Keratinocyte (primary cell): ENCODE data around the gene IL6R.

Experiments used
- EZH2 ChIP-seq: IDR thresholded peaks from one replicate; pipeline ENCODE4 v1.6.1; 2012; ENCODE audit warnings: inconsistent platforms, mild to moderate bottlenecking, low read length, moderate library complexity
- TF ChIP-seq, protein P1 (sequence below), 3 experiments: IDR thresholded peaks in 1 of 3; conservative IDR thresholded peaks in 1 of 3; optimal IDR thresholded peaks in 1 of 3; 2 replicates in 2 of 3; 3 replicates in 1 of 3; pipeline versions ENCODE3 to v1.5.1; 2011; ENCODE audit warnings: low read length in 3 of 3, mild to moderate bottlenecking in 3 of 3, moderate library complexity in 2 of 3, control low read depth in 1 of 3, inconsistent platforms in 1 of 3; ENCODE audit not compliant: insufficient read depth in 2 of 3; ENCODE audit errors: extremely low read depth in 1 of 3

DNA sequence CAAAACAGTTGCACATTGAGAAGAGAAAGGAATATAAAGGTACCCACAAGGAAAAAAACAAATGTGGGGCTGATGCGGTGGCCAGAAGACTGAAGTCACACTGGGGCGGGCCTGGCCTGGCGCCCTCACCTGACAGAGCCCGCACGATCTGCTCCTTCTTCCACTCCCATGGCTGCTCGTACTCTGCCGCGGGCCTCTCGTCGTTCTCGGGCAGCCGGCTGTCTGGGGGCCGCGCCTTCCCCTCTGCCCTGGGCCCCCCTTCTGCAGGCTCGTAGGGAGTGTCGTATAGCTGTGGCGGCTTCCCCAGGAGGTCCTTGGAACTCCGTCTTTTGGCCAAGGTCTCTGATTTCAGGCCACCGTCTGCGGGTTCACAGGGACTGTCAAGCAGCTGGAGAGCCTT, 83.8 kb downstream of the IL6R start:
- TF ChIP-seq, protein P1, sequence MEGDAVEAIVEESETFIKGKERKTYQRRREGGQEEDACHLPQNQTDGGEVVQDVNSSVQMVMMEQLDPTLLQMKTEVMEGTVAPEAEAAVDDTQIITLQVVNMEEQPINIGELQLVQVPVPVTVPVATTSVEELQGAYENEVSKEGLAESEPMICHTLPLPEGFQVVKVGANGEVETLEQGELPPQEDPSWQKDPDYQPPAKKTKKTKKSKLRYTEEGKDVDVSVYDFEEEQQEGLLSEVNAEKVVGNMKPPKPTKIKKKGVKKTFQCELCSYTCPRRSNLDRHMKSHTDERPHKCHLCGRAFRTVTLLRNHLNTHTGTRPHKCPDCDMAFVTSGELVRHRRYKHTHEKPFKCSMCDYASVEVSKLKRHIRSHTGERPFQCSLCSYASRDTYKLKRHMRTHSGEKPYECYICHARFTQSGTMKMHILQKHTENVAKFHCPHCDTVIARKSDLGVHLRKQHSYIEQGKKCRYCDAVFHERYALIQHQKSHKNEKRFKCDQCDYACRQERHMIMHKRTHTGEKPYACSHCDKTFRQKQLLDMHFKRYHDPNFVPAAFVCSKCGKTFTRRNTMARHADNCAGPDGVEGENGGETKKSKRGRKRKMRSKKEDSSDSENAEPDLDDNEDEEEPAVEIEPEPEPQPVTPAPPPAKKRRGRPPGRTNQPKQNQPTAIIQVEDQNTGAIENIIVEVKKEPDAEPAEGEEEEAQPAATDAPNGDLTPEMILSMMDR (optimal IDR thresholded peaks at IDR 0.05 in 1 of 3, IDR thresholded peaks at IDR 0.05 in 1 of 3, conservative IDR thresholded peaks at IDR 0.05 in 1 of 3; ENCODE audit: extremely low read depth in 1 of 3, insufficient read depth in 2 of 3, low read length in 3 of 3): no peak
- TF ChIP-seq EZH2: no peak
